ENCODE measurements around the gene ANKRD40. TPM values are rescaled to one million over a fixed set of nuclear protein-coding genes. Genes with fewer than 3 reads are reported as not detected.

ANKRD40 gene
- total and polyA plus RNA-seq, 10 of the 15 experiments (the other 5 are each of a cell fraction or from before 2014, with no cell fraction given): 5.9 to 21.7 (median 14.8) TPM

DNA sequence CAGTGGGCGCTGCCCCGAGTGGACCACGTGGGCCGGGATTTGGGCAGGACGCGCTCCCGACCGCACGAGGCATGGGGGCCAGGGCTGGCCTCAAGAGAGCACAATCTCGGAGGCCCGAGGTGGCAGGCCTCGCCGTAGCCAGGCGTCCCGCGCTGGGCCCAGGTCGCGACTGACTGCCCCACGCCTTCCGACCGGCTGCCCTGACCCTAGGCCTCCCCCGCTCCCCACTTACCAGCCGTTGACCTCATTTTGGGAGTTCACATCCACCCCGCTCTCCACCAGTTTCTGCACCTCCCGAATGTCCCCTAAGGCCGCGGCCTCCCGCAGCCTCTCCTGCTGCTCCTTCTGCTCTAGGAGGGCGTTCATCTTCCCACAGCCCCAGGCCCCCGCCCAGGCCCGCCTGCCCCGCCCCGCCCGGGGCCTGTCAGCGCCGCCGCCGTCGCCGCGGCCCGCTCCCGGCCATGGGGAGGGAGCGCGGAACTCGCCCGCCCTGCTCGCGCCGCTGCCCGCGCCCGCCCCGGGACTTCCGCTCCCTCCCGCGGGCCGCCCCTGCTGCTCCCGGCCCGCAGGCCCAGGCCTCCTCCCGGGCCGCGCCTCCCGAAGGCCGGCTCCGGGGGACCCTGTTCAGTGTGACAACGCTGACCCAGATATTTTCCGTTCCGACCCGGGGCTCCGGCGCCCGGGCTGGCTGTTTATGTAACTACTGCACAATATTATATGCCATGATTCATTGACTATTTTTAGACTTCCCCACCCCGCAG is at the start of gene ANKRD40 (continued):
- TF ChIP-seq, protein P1, sequence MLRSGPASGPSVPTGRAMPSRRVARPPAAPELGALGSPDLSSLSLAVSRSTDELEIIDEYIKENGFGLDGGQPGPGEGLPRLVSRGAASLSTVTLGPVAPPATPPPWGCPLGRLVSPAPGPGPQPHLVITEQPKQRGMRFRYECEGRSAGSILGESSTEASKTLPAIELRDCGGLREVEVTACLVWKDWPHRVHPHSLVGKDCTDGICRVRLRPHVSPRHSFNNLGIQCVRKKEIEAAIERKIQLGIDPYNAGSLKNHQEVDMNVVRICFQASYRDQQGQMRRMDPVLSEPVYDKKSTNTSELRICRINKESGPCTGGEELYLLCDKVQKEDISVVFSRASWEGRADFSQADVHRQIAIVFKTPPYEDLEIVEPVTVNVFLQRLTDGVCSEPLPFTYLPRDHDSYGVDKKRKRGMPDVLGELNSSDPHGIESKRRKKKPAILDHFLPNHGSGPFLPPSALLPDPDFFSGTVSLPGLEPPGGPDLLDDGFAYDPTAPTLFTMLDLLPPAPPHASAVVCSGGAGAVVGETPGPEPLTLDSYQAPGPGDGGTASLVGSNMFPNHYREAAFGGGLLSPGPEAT (IDR thresholded peaks at IDR 0.05; ENCODE audit: low read depth): 0 out of 2 replicates have a peak, but pooled peaks have one; percentile 53
- TF ChIP-seq, protein P2, sequence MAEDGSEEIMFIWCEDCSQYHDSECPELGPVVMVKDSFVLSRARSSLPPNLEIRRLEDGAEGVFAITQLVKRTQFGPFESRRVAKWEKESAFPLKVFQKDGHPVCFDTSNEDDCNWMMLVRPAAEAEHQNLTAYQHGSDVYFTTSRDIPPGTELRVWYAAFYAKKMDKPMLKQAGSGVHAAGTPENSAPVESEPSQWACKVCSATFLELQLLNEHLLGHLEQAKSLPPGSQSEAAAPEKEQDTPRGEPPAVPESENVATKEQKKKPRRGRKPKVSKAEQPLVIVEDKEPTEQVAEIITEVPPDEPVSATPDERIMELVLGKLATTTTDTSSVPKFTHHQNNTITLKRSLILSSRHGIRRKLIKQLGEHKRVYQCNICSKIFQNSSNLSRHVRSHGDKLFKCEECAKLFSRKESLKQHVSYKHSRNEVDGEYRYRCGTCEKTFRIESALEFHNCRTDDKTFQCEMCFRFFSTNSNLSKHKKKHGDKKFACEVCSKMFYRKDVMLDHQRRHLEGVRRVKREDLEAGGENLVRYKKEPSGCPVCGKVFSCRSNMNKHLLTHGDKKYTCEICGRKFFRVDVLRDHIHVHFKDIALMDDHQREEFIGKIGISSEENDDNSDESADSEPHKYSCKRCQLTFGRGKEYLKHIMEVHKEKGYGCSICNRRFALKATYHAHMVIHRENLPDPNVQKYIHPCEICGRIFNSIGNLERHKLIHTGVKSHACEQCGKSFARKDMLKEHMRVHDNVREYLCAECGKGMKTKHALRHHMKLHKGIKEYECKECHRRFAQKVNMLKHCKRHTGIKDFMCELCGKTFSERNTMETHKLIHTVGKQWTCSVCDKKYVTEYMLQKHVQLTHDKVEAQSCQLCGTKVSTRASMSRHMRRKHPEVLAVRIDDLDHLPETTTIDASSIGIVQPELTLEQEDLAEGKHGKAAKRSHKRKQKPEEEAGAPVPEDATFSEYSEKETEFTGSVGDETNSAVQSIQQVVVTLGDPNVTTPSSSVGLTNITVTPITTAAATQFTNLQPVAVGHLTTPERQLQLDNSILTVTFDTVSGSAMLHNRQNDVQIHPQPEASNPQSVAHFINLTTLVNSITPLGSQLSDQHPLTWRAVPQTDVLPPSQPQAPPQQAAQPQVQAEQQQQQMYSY (CRISPR knock-in tag; IDR thresholded peaks at IDR 0.05): no peak
- TF ChIP-seq EZH2 (IDR thresholded peaks at IDR 0.05; ENCODE audit: borderline replicate concordance, control insufficient read depth, low read depth, low read length): no peak
- TF ChIP-seq, protein P3, sequence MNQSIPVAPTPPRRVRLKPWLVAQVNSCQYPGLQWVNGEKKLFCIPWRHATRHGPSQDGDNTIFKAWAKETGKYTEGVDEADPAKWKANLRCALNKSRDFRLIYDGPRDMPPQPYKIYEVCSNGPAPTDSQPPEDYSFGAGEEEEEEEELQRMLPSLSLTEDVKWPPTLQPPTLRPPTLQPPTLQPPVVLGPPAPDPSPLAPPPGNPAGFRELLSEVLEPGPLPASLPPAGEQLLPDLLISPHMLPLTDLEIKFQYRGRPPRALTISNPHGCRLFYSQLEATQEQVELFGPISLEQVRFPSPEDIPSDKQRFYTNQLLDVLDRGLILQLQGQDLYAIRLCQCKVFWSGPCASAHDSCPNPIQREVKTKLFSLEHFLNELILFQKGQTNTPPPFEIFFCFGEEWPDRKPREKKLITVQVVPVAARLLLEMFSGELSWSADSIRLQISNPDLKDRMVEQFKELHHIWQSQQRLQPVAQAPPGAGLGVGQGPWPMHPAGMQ (IDR thresholded peaks at IDR 0.05; ENCODE audit: borderline replicate concordance): no peak
- 0 out of 2 replicates have a peak, but pooled peaks have one; percentile 17 for TF ChIP-seq PAX5 (IDR thresholded peaks at IDR 0.05; ENCODE audit: borderline replicate concordance, low read depth, low read length)
- TF ChIP-seq GATAD2B (conservative IDR thresholded peaks at IDR 0.05; ENCODE audit: low read depth): peak; percentile 76
- no peak for TF ChIP-seq BRCA1 (IDR thresholded peaks at IDR 0.05; ENCODE audit: low read depth, low read length)
- peak; percentile 91 for TF ChIP-seq YY1 (IDR thresholded peaks at IDR 0.05; ENCODE audit: low read depth, low read length)
- peak; percentile 86 for TF ChIP-seq PML (IDR thresholded peaks at IDR 0.05; ENCODE audit: low read length)
- TF ChIP-seq ZNF274 (IDR thresholded peaks at IDR 0.05; ENCODE audit: insufficient read depth, insufficient read length): no peak
- no peak for TF ChIP-seq KAT2A (conservative IDR thresholded peaks at IDR 0.05; ENCODE audit: control insufficient read depth, low read depth, low read length)
- TF ChIP-seq KLF5 (IDR thresholded peaks at IDR 0.05; ENCODE audit: partially characterized antibody): peak; percentile 58
- peak; percentile 98 for TF ChIP-seq ASH2L (IDR thresholded peaks at IDR 0.05; ENCODE audit: borderline replicate concordance, low read depth)
- peak; percentile 91 for TF ChIP-seq IKZF1 (conservative IDR thresholded peaks at IDR 0.05)
- TF ChIP-seq, protein P4, sequence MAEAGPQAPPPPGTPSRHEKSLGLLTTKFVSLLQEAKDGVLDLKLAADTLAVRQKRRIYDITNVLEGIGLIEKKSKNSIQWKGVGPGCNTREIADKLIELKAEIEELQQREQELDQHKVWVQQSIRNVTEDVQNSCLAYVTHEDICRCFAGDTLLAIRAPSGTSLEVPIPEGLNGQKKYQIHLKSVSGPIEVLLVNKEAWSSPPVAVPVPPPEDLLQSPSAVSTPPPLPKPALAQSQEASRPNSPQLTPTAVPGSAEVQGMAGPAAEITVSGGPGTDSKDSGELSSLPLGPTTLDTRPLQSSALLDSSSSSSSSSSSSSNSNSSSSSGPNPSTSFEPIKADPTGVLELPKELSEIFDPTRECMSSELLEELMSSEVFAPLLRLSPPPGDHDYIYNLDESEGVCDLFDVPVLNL (IDR thresholded peaks at IDR 0.05; ENCODE audit: low read depth, low read length): no peak
- TF ChIP-seq, protein P5, sequence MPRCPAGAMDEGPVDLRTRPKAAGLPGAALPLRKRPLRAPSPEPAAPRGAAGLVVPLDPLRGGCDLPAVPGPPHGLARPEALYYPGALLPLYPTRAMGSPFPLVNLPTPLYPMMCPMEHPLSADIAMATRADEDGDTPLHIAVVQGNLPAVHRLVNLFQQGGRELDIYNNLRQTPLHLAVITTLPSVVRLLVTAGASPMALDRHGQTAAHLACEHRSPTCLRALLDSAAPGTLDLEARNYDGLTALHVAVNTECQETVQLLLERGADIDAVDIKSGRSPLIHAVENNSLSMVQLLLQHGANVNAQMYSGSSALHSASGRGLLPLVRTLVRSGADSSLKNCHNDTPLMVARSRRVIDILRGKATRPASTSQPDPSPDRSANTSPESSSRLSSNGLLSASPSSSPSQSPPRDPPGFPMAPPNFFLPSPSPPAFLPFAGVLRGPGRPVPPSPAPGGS (IDR thresholded peaks at IDR 0.05; ENCODE audit: borderline replicate concordance, insufficient read depth, low read depth, low read length, poor library complexity, severe bottlenecking): no peak
